NCI-H510A (cell line): ENCODE results near the gene EPB41L1.

Experiments used
- DNase-seq: peaks from one replicate; lab custom pipeline; 2025; lab: John Stamatoyannopoulos, UW

EPB41L1 gene

DNA sequence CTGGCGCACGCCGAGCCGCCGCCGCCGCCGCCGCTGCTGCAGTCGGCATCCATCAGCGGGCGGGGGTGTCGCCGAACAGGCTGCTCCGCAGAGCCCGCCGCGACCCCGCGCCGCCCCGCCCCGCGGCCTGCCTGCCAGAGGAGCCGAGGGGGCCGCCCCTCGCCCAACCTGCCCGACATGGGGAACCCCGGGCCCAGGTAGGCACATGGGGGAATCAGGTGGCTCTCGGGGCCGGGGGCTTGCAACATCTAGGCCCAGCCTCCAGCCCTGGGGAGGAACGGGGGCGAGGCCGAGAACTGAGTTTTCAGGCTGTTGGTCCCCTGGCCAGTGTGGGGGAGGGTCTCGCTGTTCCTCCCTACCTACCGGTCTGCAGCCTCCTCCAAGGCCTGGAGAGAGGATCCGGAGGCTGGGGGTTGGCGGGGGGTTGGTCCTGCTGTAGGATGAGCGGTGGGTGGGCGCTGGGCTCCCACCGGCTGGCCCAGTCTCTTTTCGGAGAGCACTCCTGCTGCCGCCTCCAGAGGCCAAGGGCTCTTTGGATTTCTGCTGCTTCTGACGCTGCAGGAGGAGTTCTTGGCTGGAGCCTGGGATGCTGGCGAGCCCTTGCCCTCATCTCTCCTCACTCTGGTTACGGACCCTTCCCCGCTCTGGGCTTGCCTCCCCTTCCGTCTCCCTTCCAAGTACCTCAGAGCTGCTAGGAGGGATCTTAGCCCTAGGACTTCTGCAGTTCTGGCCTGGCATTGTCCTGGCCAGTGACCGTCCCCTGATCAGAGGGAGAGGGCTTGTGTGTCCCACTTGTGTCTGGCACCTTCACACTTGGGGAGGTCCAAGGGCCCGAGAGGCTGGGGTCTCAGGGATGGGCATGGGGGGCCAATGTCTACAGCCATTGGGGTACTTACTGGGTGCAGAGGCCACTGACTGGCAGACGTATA lies at the start of gene EPB41L1:
Gene EPB41L1, plus strand, starts transcription at position 41 of the 929 bp plus-strand sequence. CDS start 19,038 bp downstream, outside the sequence.
- no peak for DNase-seq

GRCh38 chr20:36104856-36105255 lies 49.7 kb upstream of the EPB41L1 start:
- no peak for DNase-seq

- no peak for DNase-seq
These were observed 48.8 kb upstream of the EPB41L1 start for GRCh38 chr20:36105711-36106226.

DNA sequence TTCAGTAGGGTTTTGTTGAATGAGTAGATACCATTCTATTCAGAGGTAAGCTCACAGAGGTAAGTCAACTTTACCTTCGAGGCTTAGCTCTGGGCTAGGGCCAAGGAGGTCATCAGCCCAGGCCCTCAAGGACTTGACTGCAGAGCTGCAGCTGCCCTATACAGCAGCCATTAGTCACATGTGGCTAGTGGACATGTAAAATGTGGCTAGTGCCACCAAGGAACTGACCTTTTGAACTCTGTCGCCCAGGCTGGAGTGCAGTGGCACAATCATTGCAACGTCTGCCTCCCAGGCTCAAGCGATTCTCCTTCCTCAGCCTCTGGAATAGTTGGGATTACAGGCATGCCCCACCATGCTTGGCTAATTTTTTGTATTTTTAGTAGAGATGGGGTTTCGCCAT lies 47.9 kb upstream of the EPB41L1 start:
- no peak for DNase-seq

GRCh38 chr20:36107881-36108280 lies 46.7 kb upstream of the EPB41L1 start:
- DNase-seq: no peak

GRCh38 chr20:36109251-36109947 lies 45.1 kb upstream of the EPB41L1 start:
- DNase-seq: no peak

- DNase-seq: no peak
These were observed 43.5 kb upstream of the EPB41L1 start for GRCh38 chr20:36110994-36111393.

GRCh38 chr20:36112112-36112511 lies 42.4 kb upstream of the EPB41L1 start:
- DNase-seq: no peak

GRCh38 chr20:36113036-36113435 lies 41.5 kb upstream of the EPB41L1 start:
- DNase-seq: no peak

GRCh38 chr20:36113566-36114250 lies 40.8 kb upstream of the EPB41L1 start:
- DNase-seq: no peak

GRCh38 chr20:36114707-36115106 lies 39.8 kb upstream of the EPB41L1 start:
- DNase-seq: no peak

GRCh38 chr20:36115925-36116324 lies 38.6 kb upstream of the EPB41L1 start:
- no peak for DNase-seq

DNA sequence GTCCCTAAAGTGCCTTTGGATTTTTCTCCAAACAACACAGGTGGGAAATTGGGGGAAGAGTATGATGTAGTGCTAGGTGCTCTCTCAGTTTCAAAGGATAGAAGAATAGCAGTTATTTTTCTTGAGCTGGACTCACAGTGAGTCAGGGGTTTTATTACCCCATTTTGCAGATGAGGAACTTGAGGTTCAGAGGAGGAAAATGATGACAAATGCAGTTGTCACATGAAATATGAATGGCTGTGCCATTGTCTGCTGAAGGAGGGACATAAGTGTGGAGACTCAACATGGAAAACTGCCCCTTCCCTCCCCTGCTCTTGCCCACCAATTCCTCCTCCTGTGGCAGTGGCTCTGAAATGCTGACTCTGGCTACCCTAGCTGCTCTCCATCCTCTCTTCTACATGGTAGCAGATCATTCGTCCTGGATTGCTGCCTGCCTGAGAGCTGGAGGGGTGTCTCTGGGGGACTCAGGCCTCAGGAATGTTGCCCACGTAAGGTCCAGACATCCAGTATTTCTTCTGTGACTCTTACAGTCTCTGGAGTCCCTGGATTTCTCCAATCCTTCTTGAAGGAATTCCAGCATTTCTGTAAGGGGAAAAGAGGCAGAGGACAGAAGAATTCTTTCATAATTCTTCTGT lies 37.6 kb upstream of the EPB41L1 start:
- no peak for DNase-seq

DNA sequence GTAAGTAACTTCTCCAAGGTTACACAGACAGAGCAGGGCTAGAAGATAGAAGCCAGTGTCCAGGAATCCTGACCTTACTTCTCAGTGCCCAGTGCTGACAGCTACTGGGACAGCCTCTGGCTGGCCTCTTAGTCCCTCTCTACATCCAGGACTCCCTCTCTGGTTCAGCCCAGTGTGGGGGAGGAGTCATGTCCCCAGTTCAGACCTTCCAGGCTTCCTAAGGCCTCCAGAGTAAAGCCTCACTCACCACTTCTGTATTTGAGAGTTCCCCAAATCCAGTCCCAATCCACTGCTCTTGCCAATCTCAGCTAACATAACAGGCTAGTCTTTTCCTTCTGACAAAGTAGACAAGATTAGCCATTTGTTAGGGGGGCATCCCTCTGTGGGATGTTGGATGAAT lies 36.9 kb upstream of the EPB41L1 start:
- no peak for DNase-seq

- DNase-seq: no peak
These were observed 36.2 kb upstream of the EPB41L1 start for GRCh38 chr20:36118371-36118770.

DNA sequence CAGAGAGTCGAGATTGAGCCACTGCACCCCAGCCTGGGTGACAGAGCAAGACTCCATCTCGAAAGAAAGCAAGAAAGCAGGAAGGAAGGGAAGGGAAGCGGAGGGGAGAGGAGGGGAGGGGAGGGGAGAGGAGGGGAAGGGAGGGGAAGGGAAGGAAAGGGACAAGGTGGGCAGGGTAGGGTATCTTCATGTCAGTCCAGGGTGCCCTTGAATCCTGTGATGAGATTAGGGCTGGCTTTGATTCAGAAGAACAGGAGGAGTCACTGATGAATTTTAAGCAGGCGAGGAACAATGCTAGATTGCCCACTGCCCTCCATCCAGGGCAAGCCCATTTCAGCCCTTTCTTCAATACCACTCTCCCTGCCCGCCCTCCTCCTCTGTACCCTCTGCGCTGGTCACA lies 35.0 kb upstream of the EPB41L1 start:
- DNase-seq: no peak

DNA sequence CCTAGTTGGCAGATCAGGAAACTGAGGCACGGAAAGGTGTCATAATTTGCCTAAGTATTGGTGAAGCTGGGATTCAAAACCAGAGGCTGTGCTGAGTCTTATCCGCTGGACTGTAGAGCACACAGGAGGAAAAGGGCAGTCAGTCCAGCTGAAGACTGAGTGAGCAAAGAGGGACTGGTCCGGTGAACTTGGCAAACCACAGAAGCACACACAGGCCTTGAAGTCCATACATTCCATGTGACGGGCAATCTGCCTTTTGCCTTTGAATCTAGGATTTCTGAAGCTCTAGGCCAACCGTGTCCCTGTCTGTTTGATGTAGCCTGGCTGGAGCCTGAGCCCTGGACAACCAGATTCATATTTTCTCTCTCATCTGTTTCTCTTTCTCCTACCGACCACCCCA lies 34.3 kb upstream of the EPB41L1 start:
- DNase-seq: no peak

DNA sequence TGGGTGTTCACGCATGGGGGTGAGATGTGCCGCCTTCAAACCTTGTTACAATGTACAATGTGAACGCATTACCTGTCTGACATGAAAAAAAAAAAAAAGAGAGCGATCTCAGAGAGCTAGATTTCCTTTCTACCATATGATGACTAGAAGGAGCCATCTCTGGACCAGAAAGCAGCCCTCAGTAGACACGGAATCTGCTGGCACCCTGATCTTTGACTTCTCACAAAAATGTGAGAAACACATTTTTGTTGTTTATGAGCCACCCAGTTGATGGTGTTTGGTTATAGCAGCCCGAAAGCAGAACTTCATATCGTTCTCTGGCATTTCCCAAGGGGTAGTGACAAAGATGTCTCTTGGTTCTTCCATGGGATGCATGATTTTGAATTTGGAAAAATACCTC lies 33.5 kb upstream of the EPB41L1 start:
- no peak for DNase-seq

GRCh38 chr20:36121981-36122930 lies 32.3 kb upstream of the EPB41L1 start:
- peak; percentile 85 for DNase-seq

- no peak for DNase-seq
These were observed 31.6 kb upstream of the EPB41L1 start for GRCh38 chr20:36122931-36123288.

GRCh38 chr20:36125097-36125496 lies 29.4 kb upstream of the EPB41L1 start:
- no peak for DNase-seq
